Smooth muscle cell (in vitro differentiated cells): Measurements from ENCODE around the gene RAD52. TPM values are rescaled to one million over a fixed set of nuclear protein-coding genes. Genes with fewer than 3 reads are reported as not detected.

ENCODE experiments used
- DNase-seq: peaks from one replicate; lab custom pipeline; 2025; ENCODE audit not compliant: unreplicated experiment; lab: John Stamatoyannopoulos, UW
- H2AFZ ChIP-seq: fragments of 200-600 bp; sonication (generic); 2 replicates; pipeline ENCODE4 v1.6.0; 2016; ENCODE audit warnings: antibody characterized with exemption, low read depth, mild to moderate bottlenecking
- H3F3A ChIP-seq: fragments of 200-600 bp; sonication (generic); 2 replicates; pipeline ENCODE4 v1.6.0; 2017; ENCODE audit warnings: antibody characterized with exemption, low read depth
- H3K27ac ChIP-seq: fragments of 200-600 bp; sonication (generic); 2 replicates; pipeline ENCODE4 v1.5.1; 2016; ENCODE audit warnings: low read depth, mild to moderate bottlenecking
- H3K27me3 ChIP-seq: fragments of 200-600 bp; sonication (generic); 2 replicates; pipeline ENCODE4 v1.6.1; 2016; ENCODE audit warnings: low read depth, mild to moderate bottlenecking
- H3K36me3 ChIP-seq: fragments of 200-600 bp; sonication (generic); 2 replicates; pipeline ENCODE4 v1.5.1; 2016; ENCODE audit warnings: low read depth
- H3K4me1 ChIP-seq: fragments of 200-600 bp; sonication (generic); 2 replicates; pipeline ENCODE4 v1.5.1; 2016; ENCODE audit warnings: low read depth
- H3K4me2 ChIP-seq: fragments of 200-600 bp; sonication (generic); 2 replicates; pipeline ENCODE4 v1.6.0; 2016; ENCODE audit warnings: mild to moderate bottlenecking
- H3K4me3 ChIP-seq: fragments of 200-600 bp; sonication (generic); 2 replicates; pipeline ENCODE4 v1.5.1; 2016; ENCODE audit warnings: mild to moderate bottlenecking
- H3K79me2 ChIP-seq: fragments of 200-600 bp; sonication (generic); 2 replicates; pipeline ENCODE4 v1.6.0; 2016; ENCODE audit warnings: low read depth, mild to moderate bottlenecking
- H3K9ac ChIP-seq: fragments of 200-600 bp; sonication (generic); 2 replicates; pipeline ENCODE4 v1.6.0; 2016; ENCODE audit warnings: low read depth
- H3K9me3 ChIP-seq: fragments of 200-600 bp; sonication (generic); replicated peaks from 2 replicates; pipeline ENCODE4 v1.5.1; 2016; ENCODE audit warnings: low read depth
- H4K20me1 ChIP-seq: fragments of 200-600 bp; sonication (generic); 2 replicates; pipeline ENCODE4 v1.6.0; 2016; ENCODE audit warnings: low read depth
- WGBS: methylation state at CpG from one replicate; pipeline ENCODE4 v1.1.7; 2016; ENCODE audit warnings: low lambda C conversion rate; 5-methylcytosine and 5-hydroxymethylcytosine counted together
- polyA plus RNA-seq: library from polyadenylated mRNA; unstranded; fragments of >200 nt; fragmentation: Nextera tagmentation; extraction: Ambion mirVana; gene quantifications from 2 replicates; pipeline ENCODE4 v1.2.1, GENCODE V29; 2016
- total RNA-seq: library from RNA; depleted of rRNA; stranded (reverse); fragments of >200 nt; gene quantifications from 2 replicates; pipeline ENCODE4 v1.2.3, GENCODE V29; 2014
- TF ChIP-seq, protein P1 (sequence below): fragments of 200-600 bp; sonication (generic); IDR thresholded peaks from 2 replicates; pipeline ENCODE4 v1.5.1; 2017; ENCODE audit warnings: borderline replicate concordance, mild to moderate bottlenecking, antibody characterized with exemption; ENCODE audit not compliant: insufficient read depth, poor library complexity, severe bottlenecking

RAD52 gene
- total and polyA plus RNA-seq, 2 experiments from 2014 or later: 2.8 to 15.1 TPM

GRCh38 chr12:910416-910815 lies 39.1 kb downstream of the RAD52 start:
- Histone ChIP-seq H4K20me1 (peaks cover 13% of the 10 kb centered on the region), H3K4me2 (no peak overlapping the region), H3K9me3 (no peaks in the 10 kb centered on the region), H3K79me2 (no peaks in the 10 kb centered on the region), H3K36me3 (peaks cover 18% of the 10 kb centered on the region), H3F3A (peaks cover 9% of the 10 kb centered on the region), H3K27ac (no peak overlapping the region), H3K9ac (no peak overlapping the region), H3K4me3 (no peak overlapping the region), H2AFZ (no peak overlapping the region), H3K27me3 (no peaks in the 10 kb centered on the region), H3K4me1 (no peaks in the 10 kb centered on the region)
- 94% methylated on average over 4 of the region's 4 CpGs for WGBS
- TF ChIP-seq, protein P1, sequence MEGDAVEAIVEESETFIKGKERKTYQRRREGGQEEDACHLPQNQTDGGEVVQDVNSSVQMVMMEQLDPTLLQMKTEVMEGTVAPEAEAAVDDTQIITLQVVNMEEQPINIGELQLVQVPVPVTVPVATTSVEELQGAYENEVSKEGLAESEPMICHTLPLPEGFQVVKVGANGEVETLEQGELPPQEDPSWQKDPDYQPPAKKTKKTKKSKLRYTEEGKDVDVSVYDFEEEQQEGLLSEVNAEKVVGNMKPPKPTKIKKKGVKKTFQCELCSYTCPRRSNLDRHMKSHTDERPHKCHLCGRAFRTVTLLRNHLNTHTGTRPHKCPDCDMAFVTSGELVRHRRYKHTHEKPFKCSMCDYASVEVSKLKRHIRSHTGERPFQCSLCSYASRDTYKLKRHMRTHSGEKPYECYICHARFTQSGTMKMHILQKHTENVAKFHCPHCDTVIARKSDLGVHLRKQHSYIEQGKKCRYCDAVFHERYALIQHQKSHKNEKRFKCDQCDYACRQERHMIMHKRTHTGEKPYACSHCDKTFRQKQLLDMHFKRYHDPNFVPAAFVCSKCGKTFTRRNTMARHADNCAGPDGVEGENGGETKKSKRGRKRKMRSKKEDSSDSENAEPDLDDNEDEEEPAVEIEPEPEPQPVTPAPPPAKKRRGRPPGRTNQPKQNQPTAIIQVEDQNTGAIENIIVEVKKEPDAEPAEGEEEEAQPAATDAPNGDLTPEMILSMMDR: no peak
- DNase-seq: no peak

- no peaks in the 10 kb centered on the region for H3K79me2 ChIP-seq
- H3K9ac ChIP-seq: no peak overlapping the region
- H3K36me3 ChIP-seq: peaks cover 19% of the 10 kb centered on the region
- no peaks in the 10 kb centered on the region for H3K4me1 ChIP-seq
- H3F3A ChIP-seq: peaks cover 9% of the 10 kb centered on the region
- H2AFZ ChIP-seq: no peak overlapping the region
- H3K9me3 ChIP-seq: no peaks in the 10 kb centered on the region
- no peak overlapping the region for H3K27ac ChIP-seq
- H3K27me3 ChIP-seq: no peaks in the 10 kb centered on the region
- no peak for DNase-seq
- WGBS: 94% methylated on average over 3 of the region's 3 CpGs
- H4K20me1 ChIP-seq: peaks cover 17% of the 10 kb centered on the region
- TF ChIP-seq, protein P1: no peak
- no peak overlapping the region for H3K4me3 ChIP-seq
- no peak overlapping the region for H3K4me2 ChIP-seq
Observed at GRCh38 chr12:909861-910260, 39.6 kb downstream of the RAD52 start.

DNA sequence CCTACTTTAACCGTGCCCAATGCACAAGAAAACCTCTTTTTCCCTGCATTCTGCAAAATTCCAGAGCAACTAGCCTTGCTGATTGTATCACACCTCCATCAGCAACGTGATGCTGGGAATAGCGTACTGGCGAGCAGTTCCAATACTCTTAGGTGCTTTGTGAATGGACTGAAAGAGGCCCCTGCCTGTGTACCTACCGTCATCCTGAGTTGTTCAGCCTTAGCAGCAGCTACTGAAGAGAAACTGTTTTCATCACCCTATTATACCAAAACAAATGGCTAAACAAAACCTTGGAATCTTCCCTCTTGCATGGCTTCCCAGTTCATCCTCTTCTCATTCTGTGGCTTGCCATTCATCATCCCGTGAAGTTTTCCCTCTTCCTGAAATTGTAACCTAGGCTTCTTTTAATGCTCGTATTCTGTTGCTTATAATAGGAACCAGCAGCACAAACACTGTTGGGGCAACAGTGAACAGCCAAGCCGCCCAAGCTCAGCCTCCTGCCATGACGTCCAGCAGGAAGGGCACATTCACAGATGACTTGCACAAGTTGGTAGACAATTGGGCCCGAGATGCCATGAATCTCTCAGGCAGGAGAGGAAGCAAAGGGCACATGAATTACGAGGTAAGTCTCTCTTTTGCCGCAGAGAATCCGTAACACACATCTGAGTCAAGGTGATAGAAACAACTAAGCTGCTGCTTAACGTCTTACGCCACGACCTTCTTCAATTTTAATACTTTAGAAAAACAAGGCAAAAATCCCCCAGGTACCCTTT lies 41.9 kb downstream of the RAD52 start:
- Histone ChIP-seq H3K9me3 (no peaks in the 10 kb centered on the region), H3F3A (peaks cover 3% of the 10 kb centered on the region), H4K20me1 (peaks cover 37% of the 10 kb centered on the region), H3K4me1 (no peaks in the 10 kb centered on the region), H3K79me2 (peaks cover 12% of the 10 kb centered on the region), H3K4me2 (no peak overlapping the region), H2AFZ (no peak overlapping the region), H3K27me3 (no peaks in the 10 kb centered on the region), H3K9ac (no peak overlapping the region), H3K27ac (no peak overlapping the region), H3K36me3 (peaks cover 31% of the 10 kb centered on the region), H3K4me3 (no peak overlapping the region)
- no peak for DNase-seq
- WGBS: 90% methylated on average over 16 of the region's 16 CpGs
- TF ChIP-seq, protein P1: no peak
